Measurements from ENCODE around the gene SDK1.

Gene SDK1

GRCh38 chr7:4174016-4174415, 873.0 kb downstream of the SDK1 start:
- DNase-seq: no peak

- DNase-seq: no peak
Observed at GRCh38 chr7:4174451-4174850, 873.4 kb downstream of the SDK1 start.

GRCh38 chr7:4174884-4175283, 873.8 kb downstream of the SDK1 start:
- no peak for DNase-seq

- DNase-seq: no peak
Observed at GRCh38 chr7:4175346-4175973, 874.4 kb downstream of the SDK1 start.

GRCh38 chr7:4177001-4177400, 875.9 kb downstream of the SDK1 start:
- no peak for DNase-seq

GRCh38 chr7:4178416-4178815, 877.4 kb downstream of the SDK1 start:
- no peak for DNase-seq

- no peak for DNase-seq
Observed at GRCh38 chr7:4178916-4179687, 878.0 kb downstream of the SDK1 start.

GRCh38 chr7:4179688-4180380, 878.8 kb downstream of the SDK1 start:
- no peak for DNase-seq

- DNase-seq: no peak
Observed at GRCh38 chr7:4181446-4181845, 880.4 kb downstream of the SDK1 start.

GRCh38 chr7:4182605-4183300, 881.7 kb downstream of the SDK1 start:
- DNase-seq: no peak

- no peak for DNase-seq
Observed at GRCh38 chr7:4184653-4185052, 883.6 kb downstream of the SDK1 start.

- DNase-seq: no peak
Observed at GRCh38 chr7:4185136-4185535, 884.1 kb downstream of the SDK1 start.

GRCh38 chr7:4185721-4186512, 884.9 kb downstream of the SDK1 start:
- no peak for DNase-seq

GRCh38 chr7:4186513-4186780, 885.4 kb downstream of the SDK1 start:
- no peak for DNase-seq

GRCh38 chr7:4188651-4189050, 887.6 kb downstream of the SDK1 start:
- DNase-seq: no peak

- no peak for DNase-seq
Observed at GRCh38 chr7:4189131-4189570, 888.1 kb downstream of the SDK1 start.

- DNase-seq: no peak
Observed at GRCh38 chr7:4190010-4190981, 889.2 kb downstream of the SDK1 start.

GRCh38 chr7:4191046-4191445, 890.0 kb downstream of the SDK1 start:
- DNase-seq: no peak

GRCh38 chr7:4191525-4191924, 890.5 kb downstream of the SDK1 start:
- no peak for DNase-seq

GRCh38 chr7:4195660-4196059, 894.6 kb downstream of the SDK1 start:
- DNase-seq: no peak

- no peak for DNase-seq
Observed at GRCh38 chr7:4196121-4196819, 895.2 kb downstream of the SDK1 start.
